Activated T-helper 17 cell treated with anti-CD3 and anti-CD28 coated beads, Interleukin-2, amount 50 U/mL, for 72 hours (primary cell): ENCODE measurements around the gene SETBP1. TPM values are rescaled to one million over a fixed set of nuclear protein-coding genes. Genes with fewer than 3 reads are reported as not detected.
A peak's percentile ranks its signal among the peaks of the same experiment; 100 is the strongest.

Experiments used
- ATAC-seq: fragments of 150-1000 bp; cut with Tn5 transposase; replicated peaks from 2 replicates; pipeline ENCODE4 v1.10.0; 2021; ENCODE audit warnings: mild to moderate bottlenecking, moderate library complexity
- H3K27ac Mint-ChIP-seq: one replicate; pipeline ENCODE4 v1.8.0; 2022; ENCODE audit warnings: mixed read lengths
- H3K27me3 Mint-ChIP-seq: one replicate; pipeline ENCODE4 v1.8.0; 2022; ENCODE audit warnings: mixed read lengths
- H3K36me3 Mint-ChIP-seq: one replicate; pipeline ENCODE4 v1.8.0; 2022; ENCODE audit warnings: low read depth, mild to moderate bottlenecking, mixed read lengths
- H3K4me1 Mint-ChIP-seq: one replicate; pipeline ENCODE4 v1.8.0; 2022; ENCODE audit warnings: mixed read lengths
- H3K4me3 Mint-ChIP-seq: one replicate; pipeline ENCODE4 v1.8.0; 2022; ENCODE audit warnings: mild to moderate bottlenecking, mixed read lengths
- H3K9me3 Mint-ChIP-seq: one replicate; pipeline ENCODE4 v1.8.0; 2022; ENCODE audit warnings: mixed read lengths
- total RNA-seq, 2 donors: library from RNA; stranded (reverse); gene quantifications; one replicate each; pipeline ENCODE4 v1.2.3, GENCODE V29; 2022

The SETBP1 gene
- total RNA-seq, 2 donors from 2014 or later = 2.2 to 7.6 TPM

DNA sequence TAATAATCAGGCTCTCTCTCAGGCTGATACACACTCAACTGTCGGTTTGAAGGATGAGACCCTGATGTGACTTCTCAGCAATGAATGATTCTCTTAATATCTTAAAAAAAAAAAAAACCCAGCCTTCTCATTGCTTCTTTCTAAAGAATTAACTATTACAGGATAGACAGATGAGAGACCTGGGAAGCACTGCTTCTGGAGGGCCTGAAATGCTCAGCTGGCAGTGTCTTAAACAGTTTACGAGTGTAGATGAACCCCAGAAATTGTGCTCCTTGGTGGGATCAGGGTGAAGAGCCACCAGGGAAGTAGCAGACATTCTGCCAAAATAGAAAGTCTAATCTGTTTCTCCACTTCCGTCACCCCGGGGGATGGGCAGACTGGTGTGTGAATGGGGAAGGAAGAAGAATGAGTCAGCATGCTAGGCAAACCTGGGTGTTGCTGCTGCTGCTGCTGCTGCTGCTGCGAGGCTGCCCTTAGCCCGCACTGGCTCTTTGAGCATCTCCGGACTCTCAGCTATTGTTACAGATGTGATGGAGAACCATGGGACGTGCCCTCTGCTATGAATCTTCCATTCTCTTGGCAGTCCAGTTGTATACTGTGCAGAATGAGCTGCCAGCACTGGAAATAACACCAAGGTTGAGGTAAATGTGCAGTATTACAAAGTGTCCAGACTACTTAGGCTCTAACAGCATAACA is 158.4 kb downstream of the SETBP1 start:
- Mint-ChIP-seq H3K4me3 (peak overlapping the region; percentile 17), H3K27ac (peak overlapping the region; percentile 16), H3K9me3 (no peaks in the 10 kb centered on the region), H3K36me3 (no peaks in the 10 kb centered on the region), H3K4me1 (peaks cover 9% of the 10 kb centered on the region), H3K27me3 (no peaks in the 10 kb centered on the region)
- ATAC-seq = peak; percentile 96

DNA sequence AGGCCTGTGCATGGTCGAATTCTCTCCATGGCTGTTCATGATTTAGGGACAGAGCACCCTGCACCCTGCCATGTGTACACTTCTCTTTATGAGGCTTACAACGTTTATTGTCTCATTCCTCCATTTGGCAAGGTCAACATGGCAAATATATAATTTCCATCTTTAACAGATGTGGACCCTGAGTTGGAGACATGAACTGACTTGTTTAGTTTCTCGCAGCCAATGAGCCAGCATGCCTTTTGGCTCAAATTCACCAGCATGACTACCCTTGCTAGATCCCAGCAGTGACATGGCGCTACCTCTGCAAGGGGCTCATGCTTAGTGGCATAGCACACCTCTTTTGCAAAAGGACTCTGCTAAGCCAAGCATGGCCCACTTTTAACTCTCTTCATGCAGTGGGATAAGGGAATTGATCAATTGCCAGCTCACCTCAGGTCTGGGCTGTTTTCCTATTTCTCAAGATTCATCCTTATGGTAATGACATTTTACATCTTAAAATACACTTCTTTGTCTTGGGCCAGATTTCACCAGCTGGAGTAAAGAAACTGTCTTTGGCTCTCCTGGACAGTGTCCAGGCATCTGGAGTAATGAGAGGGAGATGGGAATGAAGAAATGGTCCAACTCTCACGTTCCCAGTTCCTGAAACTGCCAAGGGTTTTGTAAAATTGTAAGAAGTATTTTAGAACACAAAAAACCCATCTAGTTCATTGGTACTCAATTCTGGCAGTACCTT is 159.5 kb downstream of the SETBP1 start:
- H3K4me3 Mint-ChIP-seq = no peak overlapping the region
- H3K27me3 Mint-ChIP-seq = no peaks in the 10 kb centered on the region
- no peaks in the 10 kb centered on the region for H3K9me3 Mint-ChIP-seq
- no peak for ATAC-seq
- H3K36me3 Mint-ChIP-seq = no peaks in the 10 kb centered on the region
- H3K27ac Mint-ChIP-seq = no peak overlapping the region
- peaks cover 9% of the 10 kb centered on the region for H3K4me1 Mint-ChIP-seq

DNA sequence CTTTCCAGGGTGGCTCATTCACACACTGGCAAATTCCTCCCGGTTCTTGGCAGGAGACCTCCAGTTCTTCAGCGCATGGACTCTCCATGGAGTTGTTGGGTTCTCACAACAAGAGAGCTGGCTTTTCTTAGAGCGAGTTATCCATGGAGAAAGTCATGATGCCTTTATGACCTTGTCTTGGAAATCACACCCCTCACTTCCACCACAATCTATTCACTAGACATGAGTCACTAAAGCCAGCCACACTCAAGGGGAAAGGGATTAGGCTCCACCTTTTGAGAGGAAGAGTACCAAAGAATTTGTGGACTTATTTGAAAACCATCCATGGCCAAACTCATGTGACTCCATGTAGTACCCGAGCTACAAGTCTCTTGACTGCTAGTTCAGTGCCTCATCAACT is 160.5 kb downstream of the SETBP1 start:
- no peak overlapping the region for H3K4me3 Mint-ChIP-seq
- no peak overlapping the region for H3K27ac Mint-ChIP-seq
- H3K4me1 Mint-ChIP-seq = peaks cover 9% of the 10 kb centered on the region
- H3K27me3 Mint-ChIP-seq = no peaks in the 10 kb centered on the region
- no peaks in the 10 kb centered on the region for H3K9me3 Mint-ChIP-seq
- no peaks in the 10 kb centered on the region for H3K36me3 Mint-ChIP-seq
- ATAC-seq = no peak

DNA sequence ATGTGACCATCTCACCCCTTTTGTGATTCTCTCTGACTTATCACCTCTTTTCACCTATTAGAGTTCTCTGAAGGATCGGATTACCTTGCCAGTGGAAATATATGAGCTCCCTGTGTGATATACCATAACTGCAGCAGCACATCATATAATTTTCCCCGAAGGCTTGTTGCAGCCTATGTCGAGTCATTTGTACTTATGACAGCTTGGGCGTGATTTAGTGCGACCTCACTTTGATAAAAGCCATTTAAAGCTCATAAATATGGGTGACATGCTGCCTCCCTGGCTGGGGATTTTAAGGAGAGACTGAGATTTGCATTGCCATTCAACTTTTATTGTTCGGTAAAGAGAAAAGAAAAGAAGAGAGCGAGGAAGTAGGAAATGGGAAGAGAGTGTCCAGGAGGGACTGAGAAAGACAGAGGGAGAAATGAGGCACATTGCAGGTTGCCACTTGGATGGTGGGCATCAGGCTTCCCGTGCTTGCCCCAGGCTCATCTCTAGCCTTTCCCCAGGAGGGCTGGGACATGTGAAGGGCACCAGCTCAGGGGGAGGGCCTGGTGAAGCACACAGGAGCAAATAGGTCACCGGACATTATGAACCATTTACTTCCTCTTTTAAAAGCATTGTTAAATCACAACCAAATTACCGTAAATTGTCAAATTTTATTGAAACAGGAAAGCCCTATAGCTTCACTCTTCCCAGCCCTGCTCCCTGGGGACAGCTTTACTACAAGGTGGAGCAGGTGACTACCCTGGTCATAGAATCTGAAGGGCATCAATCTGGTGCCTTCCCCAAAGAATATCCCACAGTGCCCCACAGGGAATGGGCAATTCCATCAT is 161.3 kb downstream of the SETBP1 start:
- Mint-ChIP-seq H3K4me1 (peaks cover 9% of the 10 kb centered on the region), H3K27ac (no peak overlapping the region), H3K9me3 (no peaks in the 10 kb centered on the region), H3K27me3 (no peaks in the 10 kb centered on the region), H3K4me3 (no peak overlapping the region), H3K36me3 (no peaks in the 10 kb centered on the region)
- ATAC-seq = no peak

DNA sequence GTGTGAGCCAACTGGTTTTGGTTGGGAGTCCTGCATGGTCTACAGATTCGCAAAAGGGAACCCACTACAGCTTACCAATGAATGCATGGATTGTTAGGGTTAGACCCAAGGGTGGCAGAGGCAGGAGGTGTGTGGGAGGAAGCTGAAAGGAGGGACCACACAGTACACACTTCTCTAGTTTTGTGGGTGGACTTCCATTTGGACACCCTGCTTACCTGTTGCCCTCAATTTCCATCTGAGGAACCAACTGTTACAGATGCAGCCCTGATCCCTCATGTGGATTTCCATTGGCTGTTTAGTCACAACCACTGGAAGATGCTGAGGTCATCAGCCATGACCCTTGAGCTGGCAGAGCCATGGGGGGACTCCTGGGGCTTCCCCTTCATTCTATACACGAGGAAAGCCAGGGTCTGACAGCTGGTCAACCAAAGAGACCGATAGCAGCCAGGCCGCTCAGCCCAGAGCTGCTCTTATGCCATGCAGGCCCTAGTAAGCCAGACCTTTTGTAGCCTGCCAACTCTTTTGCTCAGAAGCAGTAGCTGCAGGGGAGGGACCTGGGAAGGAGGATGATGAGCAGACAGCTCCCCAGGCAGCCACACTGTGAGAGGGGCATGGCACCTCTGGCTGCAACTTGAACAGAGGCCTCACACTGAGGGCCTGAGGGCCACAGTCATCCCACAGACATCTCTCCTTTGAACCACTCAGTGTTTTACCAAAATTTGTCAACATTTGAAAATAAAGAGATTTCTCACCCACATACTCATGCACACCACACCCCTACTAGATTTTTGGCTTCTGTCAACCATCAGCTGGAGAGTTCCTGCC is 162.1 kb downstream of the SETBP1 start:
- H3K4me1 Mint-ChIP-seq = peaks cover 9% of the 10 kb centered on the region
- H3K27ac Mint-ChIP-seq = no peak overlapping the region
- H3K36me3 Mint-ChIP-seq = no peaks in the 10 kb centered on the region
- H3K27me3 Mint-ChIP-seq = no peaks in the 10 kb centered on the region
- no peak for ATAC-seq
- H3K4me3 Mint-ChIP-seq = no peak overlapping the region
- no peaks in the 10 kb centered on the region for H3K9me3 Mint-ChIP-seq

DNA sequence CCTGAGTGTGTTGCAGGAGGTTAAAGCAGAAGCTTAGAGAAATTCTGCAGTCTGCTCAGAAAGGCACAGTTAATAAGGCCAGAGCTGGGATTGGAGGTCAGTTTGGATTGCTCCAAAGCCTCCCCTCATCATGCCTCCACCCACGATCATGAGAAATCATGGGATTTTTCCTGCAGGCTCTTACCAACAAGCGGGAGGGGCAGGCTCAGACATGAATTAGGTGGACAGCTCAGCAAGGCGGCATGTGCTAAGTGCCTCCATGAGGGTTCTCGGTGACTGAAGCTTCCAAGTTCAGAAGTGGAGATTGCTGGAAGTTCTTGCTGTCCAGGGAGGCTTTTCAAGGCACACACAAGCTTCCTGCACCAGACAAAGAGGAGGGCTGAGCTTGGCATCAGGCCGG is 163.8 kb downstream of the SETBP1 start:
- H3K36me3 Mint-ChIP-seq = no peaks in the 10 kb centered on the region
- no peak overlapping the region for H3K4me3 Mint-ChIP-seq
- peaks cover 3% of the 10 kb centered on the region for H3K4me1 Mint-ChIP-seq
- H3K27me3 Mint-ChIP-seq = no peaks in the 10 kb centered on the region
- H3K9me3 Mint-ChIP-seq = no peaks in the 10 kb centered on the region
- ATAC-seq = no peak
- H3K27ac Mint-ChIP-seq = no peak overlapping the region

DNA sequence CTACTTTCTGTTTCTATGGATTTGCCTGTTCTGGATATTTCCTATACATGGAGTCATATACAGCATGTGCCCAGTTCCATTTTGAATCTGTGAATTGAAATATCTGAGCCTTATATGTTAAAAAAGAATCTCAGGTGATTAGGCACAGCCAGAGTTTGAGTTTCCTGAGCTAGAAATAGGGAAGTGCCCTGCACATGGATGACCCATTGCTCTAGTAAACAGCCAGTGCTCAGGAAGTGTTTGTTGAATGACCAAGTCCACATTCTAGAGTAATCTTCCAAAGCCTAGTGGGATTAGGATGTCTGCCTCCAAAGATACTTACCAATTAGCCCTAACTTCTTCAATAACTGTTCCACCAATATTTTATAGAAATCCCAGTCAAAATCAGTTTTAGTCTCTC is 165.8 kb downstream of the SETBP1 start:
- H3K27ac Mint-ChIP-seq = no peak overlapping the region
- no peaks in the 10 kb centered on the region for H3K9me3 Mint-ChIP-seq
- H3K4me1 Mint-ChIP-seq = no peaks in the 10 kb centered on the region
- no peaks in the 10 kb centered on the region for H3K36me3 Mint-ChIP-seq
- ATAC-seq = no peak
- H3K27me3 Mint-ChIP-seq = no peaks in the 10 kb centered on the region
- H3K4me3 Mint-ChIP-seq = no peak overlapping the region

DNA sequence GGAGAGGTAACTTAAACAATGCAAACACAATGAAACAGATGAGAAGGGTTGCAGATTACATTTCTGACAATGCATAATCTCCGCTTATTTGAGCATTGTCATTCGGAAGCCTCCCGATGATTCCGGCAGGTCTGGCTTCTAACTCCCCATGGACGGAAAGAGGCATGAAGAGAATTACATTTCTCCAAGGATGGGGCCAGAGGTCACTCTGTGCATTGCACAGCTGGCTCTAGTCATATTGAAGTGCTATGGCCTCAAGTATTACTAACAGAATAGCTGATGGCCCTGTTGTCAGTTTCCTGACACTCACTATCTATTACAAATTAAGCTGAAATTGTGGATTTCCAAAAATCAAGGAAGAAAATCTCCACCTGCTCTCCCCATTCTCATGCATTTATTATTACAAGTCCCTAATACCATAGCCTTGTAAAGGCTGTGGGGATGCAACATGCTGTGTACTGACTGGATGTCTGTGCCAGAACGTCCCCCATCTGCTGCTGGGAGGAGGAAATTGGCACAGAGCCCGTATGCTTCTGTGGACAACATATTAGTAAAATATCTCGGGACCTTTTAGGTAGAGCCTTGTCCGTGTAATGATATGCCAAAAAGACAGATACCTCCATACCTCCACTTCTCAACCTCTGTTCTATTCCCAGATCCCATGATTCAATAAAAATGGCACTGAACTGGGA is 168.1 kb downstream of the SETBP1 start:
- Mint-ChIP-seq H3K4me1 (no peaks in the 10 kb centered on the region), H3K27ac (no peak overlapping the region), H3K4me3 (no peak overlapping the region), H3K9me3 (no peaks in the 10 kb centered on the region), H3K36me3 (no peaks in the 10 kb centered on the region), H3K27me3 (no peaks in the 10 kb centered on the region)
- no peak for ATAC-seq

DNA sequence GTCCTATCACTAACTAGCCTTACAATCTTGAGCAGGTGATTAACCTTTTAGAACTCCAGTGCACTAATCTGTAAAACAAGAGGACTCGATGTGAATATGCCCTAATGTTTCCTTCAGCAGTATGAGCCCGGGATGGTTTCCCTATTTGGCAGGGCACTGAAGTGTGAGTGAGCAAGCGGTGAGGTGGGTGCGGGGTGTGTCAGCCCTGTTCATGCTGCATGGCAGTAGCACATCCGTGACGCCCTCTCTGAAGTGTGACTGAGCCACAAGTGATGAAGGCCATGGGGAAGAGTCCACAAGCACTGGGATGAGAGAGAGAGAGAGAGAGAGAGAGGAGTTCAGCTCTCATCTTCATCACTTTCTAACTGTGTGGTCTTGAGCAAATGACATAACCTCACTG is 168.7 kb downstream of the SETBP1 start:
- ATAC-seq = no peak
- Mint-ChIP-seq H3K4me3 (no peak overlapping the region), H3K27ac (no peak overlapping the region), H3K36me3 (no peaks in the 10 kb centered on the region), H3K9me3 (no peaks in the 10 kb centered on the region), H3K4me1 (no peaks in the 10 kb centered on the region), H3K27me3 (no peaks in the 10 kb centered on the region)

DNA sequence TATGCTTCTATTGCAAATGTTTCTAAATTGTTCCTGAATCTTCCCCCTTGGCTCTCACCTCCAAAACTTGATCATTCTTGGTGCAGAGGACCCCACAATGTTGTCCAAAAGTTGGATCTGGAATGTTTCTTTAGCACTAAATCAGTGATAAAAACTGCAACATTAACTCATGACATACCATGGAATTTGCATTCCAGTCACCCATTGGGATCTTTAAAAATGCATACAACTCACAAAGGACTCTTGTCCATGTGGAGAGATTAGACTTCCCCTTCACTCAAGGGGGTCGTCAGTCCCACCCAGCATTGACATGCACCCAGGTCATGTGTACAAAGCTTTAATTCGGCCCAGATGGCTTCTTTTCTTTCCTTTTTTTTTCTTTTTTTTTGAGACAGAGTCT is 169.3 kb downstream of the SETBP1 start:
- ATAC-seq = no peak
- no peak overlapping the region for H3K27ac Mint-ChIP-seq
- H3K4me3 Mint-ChIP-seq = no peak overlapping the region
- no peaks in the 10 kb centered on the region for H3K36me3 Mint-ChIP-seq
- H3K9me3 Mint-ChIP-seq = no peaks in the 10 kb centered on the region
- no peaks in the 10 kb centered on the region for H3K4me1 Mint-ChIP-seq
- peaks cover 6% of the 10 kb centered on the region for H3K27me3 Mint-ChIP-seq

DNA sequence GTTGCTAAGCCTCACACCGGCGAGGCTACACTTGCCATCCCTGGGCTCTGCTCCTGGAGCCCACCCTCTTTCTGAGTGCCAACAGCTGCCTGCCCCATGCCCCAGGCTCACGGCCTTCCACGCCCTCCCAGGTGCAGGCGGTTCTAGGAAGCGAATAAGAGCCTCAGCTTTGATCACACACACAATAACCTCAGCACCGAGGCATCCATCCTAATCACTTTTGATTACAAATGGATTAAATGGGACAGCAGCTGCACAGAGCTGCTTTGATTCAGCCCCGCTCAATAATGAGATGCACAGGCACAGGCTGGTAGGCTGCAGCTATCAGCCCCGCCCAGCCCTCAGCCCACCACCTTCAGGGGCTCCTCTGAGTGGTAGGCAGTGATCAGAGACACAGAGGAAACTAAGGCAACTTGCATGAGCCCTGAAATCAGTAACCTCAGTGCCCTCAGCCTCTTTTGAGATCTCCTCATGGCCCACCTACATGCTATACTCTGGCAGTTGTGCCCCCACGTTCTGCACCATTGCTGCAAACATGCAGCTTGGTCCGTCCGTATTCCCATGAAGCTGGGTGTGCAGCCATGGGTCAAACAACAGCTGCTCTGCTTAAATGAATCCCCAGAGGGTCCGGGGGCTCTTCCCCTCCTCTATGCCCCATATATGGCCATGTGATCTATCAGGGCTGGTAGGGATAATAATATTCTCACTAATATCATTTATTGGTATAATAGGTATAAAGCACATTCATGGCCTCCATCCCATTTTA is 171.4 kb downstream of the SETBP1 start:
- no peaks in the 10 kb centered on the region for H3K36me3 Mint-ChIP-seq
- ATAC-seq = no peak
- no peak overlapping the region for H3K4me3 Mint-ChIP-seq
- no peak overlapping the region for H3K27ac Mint-ChIP-seq
- no peaks in the 10 kb centered on the region for H3K4me1 Mint-ChIP-seq
- H3K9me3 Mint-ChIP-seq = no peaks in the 10 kb centered on the region
- H3K27me3 Mint-ChIP-seq = peaks cover 6% of the 10 kb centered on the region

DNA sequence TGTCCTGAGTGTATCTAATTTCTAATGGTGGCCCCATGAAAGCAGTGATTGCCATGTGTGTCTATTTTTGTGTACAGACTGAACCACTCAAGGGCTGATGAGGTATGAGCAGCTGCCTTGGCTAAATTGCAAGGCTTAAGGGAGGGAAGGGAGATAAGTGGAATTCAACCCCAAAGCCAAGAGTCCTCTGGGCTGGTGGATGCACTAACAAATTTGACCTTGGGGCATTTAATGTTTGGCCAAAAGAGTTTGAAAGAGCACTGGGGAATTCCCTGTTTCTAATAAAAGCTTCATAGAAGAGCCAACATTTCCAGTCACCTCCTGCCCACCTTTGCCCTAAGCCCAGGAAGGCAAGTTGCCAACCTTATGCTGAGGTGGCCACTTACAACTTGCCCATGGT is 172.1 kb downstream of the SETBP1 start:
- Mint-ChIP-seq H3K27ac (no peak overlapping the region), H3K4me1 (no peaks in the 10 kb centered on the region), H3K9me3 (no peaks in the 10 kb centered on the region), H3K36me3 (no peaks in the 10 kb centered on the region), H3K4me3 (no peak overlapping the region), H3K27me3 (peaks cover 10% of the 10 kb centered on the region)
- ATAC-seq = no peak

DNA sequence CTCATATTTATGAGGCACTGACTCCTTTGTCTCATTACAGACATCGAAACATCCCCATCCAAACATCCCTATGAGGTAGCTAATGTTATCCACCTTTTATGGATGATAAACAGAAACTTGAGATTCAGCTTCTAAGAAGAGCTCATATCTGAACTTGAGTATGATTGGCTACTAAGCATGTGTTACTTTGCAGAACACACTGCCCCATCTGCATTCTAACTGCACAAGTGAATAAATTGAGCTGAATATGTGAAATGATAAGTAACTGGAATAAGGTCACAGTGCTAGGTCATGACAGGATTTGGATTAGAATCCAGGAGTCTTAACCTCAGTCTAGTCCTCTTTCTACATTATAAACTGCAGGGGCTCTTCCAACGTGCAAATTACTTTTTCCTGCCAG is 172.7 kb downstream of the SETBP1 start:
- H3K36me3 Mint-ChIP-seq = no peaks in the 10 kb centered on the region
- ATAC-seq = no peak
- no peak overlapping the region for H3K4me3 Mint-ChIP-seq
- no peak overlapping the region for H3K27ac Mint-ChIP-seq
- no peaks in the 10 kb centered on the region for H3K4me1 Mint-ChIP-seq
- H3K9me3 Mint-ChIP-seq = no peaks in the 10 kb centered on the region
- peaks cover 11% of the 10 kb centered on the region for H3K27me3 Mint-ChIP-seq
